ENCODE results near the gene KCTD16. TPM values are rescaled to one million over a fixed set of nuclear protein-coding genes. Genes with fewer than 3 reads are reported as not detected.
A peak's percentile ranks its signal among the peaks of the same experiment; 100 is the strongest.

KCTD16 gene
- total RNA-seq = 0.64 TPM

DNA sequence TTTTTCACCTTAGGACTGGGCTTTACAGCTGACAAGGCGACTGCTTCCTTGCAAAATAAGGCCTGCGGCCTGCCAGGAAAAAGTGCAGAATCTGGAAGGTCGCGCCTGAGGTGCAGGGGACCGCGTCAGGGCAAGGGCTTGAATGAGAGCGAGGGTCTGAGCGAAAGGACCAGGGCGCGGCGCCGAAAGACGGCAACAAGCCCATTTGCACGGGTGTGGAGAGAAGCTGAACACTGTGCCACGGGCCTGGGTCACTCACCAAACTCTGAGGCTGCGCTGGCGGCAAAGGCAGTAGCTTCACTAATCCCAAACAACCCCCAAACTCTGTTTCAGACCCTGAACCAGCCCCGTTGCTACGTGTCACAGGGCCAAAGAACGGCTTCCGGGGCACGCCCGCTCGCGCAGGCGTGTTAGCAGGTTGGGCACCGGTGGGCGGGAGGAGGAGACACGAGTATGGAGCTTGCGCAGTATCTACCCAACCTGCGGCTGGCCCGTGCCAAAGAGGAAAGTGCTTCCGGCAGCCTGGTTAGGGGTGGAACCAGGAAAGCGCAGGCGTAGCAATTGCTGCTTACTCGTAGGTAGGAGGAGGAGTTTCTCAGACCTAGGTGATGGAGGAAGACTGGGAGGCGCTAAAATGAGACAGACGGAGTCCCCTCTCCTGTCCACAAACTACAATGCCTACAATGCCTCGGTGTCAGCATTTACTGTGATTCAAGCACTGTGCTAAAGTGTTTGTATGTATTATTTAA lies at the start of gene KCTD16, which contains the start of gene YIPF5:
Gene KCTD16 (plus strand): TSS at position 598 of the 749 bp plus-strand sequence.
Gene YIPF5 (minus strand): TSS at position 384 of the 749 bp plus-strand sequence. CDS start 704 bp downstream, outside the sequence.
- intact Hi-C loops (cut with DNase I) = no loop called here
- Histone ChIP-seq H3K4me1 (peaks cover 0 to 5% of the 10 kb centered on the region in 2 donors), H3K27ac (peak within 1 kb of the TSS; percentile 68 to 79), H3K4me3 (peak within 1 kb of the TSS; percentile 89 to 97), H3K27me3 (no peaks in the 10 kb centered on the region), H3K9me3 (no peaks in the 10 kb centered on the region), H3K36me3 (peaks cover 6 to 9% of the 10 kb centered on the region in 2 donors)
- peak; percentile 81 to 97 for DNase-seq (ENCODE audit: low spot score in 2 of 2)
- TF ChIP-seq, protein P1, sequence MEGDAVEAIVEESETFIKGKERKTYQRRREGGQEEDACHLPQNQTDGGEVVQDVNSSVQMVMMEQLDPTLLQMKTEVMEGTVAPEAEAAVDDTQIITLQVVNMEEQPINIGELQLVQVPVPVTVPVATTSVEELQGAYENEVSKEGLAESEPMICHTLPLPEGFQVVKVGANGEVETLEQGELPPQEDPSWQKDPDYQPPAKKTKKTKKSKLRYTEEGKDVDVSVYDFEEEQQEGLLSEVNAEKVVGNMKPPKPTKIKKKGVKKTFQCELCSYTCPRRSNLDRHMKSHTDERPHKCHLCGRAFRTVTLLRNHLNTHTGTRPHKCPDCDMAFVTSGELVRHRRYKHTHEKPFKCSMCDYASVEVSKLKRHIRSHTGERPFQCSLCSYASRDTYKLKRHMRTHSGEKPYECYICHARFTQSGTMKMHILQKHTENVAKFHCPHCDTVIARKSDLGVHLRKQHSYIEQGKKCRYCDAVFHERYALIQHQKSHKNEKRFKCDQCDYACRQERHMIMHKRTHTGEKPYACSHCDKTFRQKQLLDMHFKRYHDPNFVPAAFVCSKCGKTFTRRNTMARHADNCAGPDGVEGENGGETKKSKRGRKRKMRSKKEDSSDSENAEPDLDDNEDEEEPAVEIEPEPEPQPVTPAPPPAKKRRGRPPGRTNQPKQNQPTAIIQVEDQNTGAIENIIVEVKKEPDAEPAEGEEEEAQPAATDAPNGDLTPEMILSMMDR (IDR thresholded peaks at IDR 0.05) = no peak

DNA sequence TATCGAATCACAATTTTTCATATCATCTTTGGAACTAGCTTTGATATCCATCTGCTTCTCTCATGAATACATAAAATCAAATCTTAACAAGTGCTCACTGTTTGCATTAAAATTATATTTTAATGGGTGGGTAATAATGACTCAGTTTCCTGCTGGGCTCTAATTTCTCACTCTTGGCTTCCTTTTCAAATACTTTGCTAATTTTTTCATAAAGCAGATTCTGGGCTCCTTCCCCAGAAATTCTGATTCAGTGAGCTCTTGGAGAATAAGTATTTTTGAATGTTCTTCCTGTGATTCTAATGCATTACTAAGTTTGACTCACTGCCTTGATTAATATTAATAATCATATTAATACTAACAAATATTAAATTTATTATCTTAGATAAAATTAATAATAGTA lies 49.1 kb upstream of the KCTD16 start:
- Histone ChIP-seq H3K4me1 (no peaks in the 10 kb centered on the region), H3K4me3 (no peak overlapping the region), H3K27ac (no peak overlapping the region), H3K36me3 (no peaks in the 10 kb centered on the region), H3K27me3 (no peaks in the 10 kb centered on the region), H3K9me3 (no peaks in the 10 kb centered on the region)
- intact Hi-C loops (cut with DNase I) = no loop called here
- no peak for DNase-seq (ENCODE audit: low spot score in 2 of 2)
- TF ChIP-seq, protein P1 (IDR thresholded peaks at IDR 0.05) = no peak

DNA sequence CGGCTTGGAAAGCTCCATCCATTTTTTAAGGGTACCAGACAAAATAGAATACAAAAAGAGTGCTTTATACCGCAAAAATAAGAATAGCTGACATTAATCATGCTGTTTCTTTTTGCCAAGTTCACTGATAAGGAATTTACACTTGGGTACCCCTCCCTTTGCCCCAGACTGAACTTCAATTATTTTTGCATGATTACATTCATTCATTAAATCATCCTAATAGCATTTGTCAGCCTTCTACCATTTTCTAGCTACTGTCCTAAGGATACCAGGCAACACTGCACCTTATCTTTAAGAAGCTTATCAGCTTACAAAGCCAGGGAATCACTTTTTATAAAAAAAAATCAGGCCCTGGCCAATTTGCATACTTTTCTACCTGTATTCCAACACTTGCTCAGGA lies 48.6 kb upstream of the KCTD16 start:
- no peaks in the 10 kb centered on the region for H3K4me1 ChIP-seq
- H3K27me3 ChIP-seq = no peaks in the 10 kb centered on the region
- no peak overlapping the region for H3K4me3 ChIP-seq
- no peaks in the 10 kb centered on the region for H3K9me3 ChIP-seq
- no peaks in the 10 kb centered on the region for H3K36me3 ChIP-seq
- DNase-seq (ENCODE audit: low spot score in 2 of 2) = no peak
- intact Hi-C loops (cut with DNase I) = no loop called here
- H3K27ac ChIP-seq = no peak overlapping the region
- TF ChIP-seq, protein P1 (IDR thresholded peaks at IDR 0.05) = no peak

DNA sequence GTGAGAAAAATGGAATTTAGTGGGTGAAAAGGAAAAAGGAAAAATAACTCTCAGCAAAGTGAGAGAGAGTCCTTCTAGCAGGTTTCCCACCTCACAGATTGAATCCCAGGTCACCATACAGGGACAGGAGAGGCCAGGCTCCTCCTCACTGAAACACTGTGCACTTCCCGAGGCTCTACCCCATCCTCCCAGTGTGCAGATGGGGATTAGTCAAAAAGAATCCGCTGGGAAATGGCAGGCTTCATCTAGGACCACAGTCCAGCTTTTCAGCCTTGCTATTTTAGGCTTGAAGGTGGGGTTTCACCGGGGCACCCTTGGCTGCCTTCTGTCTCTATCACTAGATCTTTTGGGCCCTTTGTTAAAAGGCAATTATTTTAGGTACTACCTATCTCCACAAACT lies 48.0 kb upstream of the KCTD16 start:
- Histone ChIP-seq H3K9me3 (no peaks in the 10 kb centered on the region), H3K27me3 (no peaks in the 10 kb centered on the region), H3K4me3 (no peak overlapping the region), H3K4me1 (no peaks in the 10 kb centered on the region), H3K27ac (no peak overlapping the region), H3K36me3 (no peaks in the 10 kb centered on the region)
- TF ChIP-seq, protein P1 (IDR thresholded peaks at IDR 0.05) = no peak
- DNase-seq (ENCODE audit: low spot score in 2 of 2) = no peak
- intact Hi-C loops (cut with DNase I) = no loop called here

DNA sequence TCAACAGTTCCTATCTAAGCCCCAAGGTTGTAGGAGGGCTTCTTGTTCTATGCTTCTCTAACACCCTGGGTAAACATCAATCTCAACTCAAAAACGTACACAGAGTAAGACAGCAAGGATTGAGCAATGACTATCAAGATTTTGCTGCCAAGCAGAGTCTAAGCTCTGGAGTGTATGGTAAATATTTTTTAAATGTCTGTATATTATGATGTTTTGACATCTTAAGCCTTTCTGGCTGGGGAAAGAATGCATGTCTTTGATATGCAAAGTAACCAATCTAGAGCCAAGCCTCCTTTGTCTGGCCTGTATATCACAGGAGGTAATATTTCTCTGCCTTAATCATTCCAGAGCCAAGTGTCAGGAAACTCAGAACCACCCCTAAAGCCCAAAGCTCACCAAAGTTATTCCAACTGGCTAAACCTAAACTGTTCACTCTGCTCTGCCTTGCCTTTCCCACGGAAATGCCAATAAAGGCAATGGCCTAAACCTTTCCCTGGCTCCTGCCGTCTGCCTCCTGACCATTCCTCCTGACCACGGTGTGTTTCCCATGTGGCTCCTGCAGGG lies 45.4 kb upstream of the KCTD16 start:
- H3K27me3 ChIP-seq = no peaks in the 10 kb centered on the region
- H3K27ac ChIP-seq = no peak overlapping the region
- no peaks in the 10 kb centered on the region for H3K9me3 ChIP-seq
- no peaks in the 10 kb centered on the region for H3K4me1 ChIP-seq
- intact Hi-C loops (cut with DNase I) = no loop called here
- no peak for DNase-seq (ENCODE audit: low spot score in 2 of 2)
- TF ChIP-seq, protein P1 (IDR thresholded peaks at IDR 0.05) = no peak
- no peaks in the 10 kb centered on the region for H3K36me3 ChIP-seq
- H3K4me3 ChIP-seq = no peak overlapping the region
